Activated CD8-positive, alpha-beta memory T cell treated with anti-CD3 and anti-CD28 coated beads for 24 hours (primary cell): ENCODE results near the gene CNKSR1.

ENCODE experiments used
- DNase-seq: peaks from one replicate; pipeline ENCODE4 v3.0.0-alpha.2; 2020

CNKSR1 gene

DNA sequence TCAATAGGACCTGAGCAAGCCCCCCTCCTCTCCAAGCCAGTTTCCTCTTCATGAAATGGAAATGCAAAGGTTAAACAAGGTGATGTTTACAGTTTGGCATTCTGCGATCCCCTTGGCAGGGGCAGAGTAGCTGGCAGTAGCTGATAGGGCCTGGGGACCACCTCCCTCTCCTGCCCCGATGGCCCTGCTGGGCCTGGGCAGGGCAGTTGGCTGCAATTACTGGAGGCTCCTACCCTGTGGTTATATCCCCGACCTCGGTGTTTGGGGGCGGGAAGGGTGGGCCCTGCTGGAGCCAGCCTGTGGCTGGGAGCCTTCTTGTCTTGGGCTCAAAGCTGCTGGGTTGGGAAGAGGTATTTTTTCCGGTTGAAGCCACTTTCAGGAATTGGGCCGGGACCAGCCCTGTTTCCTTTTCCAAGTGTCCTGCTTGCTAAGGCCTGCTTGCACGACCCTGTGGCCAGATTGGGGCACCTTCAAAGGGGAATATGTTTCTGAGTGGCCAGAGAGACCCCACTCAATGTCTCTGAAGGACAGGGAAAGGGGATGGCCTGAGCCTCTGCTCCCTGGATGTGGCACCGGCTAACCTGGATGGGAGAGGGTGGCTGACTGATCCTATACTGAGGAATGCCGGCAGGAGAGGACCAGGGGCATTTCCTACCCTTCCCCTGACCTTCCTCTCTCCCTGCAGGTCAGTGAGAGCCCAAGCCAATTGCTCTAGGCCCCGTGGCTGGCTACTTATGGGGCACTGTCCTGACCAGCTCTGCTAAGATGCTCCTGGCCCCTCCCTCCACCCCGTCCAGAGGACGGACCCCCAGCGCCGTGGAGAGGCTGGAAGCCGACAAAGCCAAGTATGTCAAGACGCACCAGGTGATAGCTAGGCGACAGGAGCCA is 16.5 kb upstream of the CNKSR1 start:
- DNase-seq: no peak

DNA sequence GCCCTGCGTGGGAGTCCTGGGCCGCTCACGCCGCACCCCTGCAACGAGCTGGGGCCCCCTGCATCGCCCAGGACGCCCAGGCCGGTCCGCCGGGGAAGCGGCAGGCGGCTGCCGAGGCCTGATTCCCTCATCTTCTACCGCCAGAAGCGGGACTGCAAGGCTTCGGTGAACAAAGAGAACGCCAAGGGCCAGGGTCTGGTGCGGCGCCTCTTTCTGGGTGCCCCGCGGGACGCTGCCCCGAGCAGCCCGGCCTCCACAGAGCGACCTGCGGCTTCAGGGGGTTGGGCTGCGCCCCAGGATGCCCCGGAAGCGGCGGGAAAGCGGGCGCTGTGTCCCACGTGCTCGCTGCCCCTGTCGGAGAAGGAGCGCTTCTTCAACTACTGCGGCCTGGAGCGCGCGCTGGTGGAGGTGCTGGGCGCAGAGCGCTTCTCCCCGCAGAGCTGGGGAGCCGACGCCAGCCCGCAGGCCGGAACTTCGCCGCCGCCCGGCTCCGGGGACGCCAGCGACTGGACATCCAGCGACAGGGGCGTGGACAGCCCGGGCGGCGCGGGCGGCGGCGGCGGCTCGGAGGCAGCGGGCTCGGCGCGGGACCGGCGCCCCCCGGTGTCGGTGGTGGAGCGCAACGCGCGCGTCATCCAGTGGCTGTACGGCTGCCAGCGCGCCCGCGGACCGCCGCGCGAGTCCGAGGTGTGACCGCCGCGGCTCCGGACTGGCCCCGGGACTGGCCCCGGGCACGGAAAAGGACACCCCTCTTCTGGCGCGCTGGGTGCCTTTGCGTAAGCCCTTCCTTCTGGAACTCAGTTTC is 15.7 kb upstream of the CNKSR1 start:
- DNase-seq: peak; percentile 83

DNA sequence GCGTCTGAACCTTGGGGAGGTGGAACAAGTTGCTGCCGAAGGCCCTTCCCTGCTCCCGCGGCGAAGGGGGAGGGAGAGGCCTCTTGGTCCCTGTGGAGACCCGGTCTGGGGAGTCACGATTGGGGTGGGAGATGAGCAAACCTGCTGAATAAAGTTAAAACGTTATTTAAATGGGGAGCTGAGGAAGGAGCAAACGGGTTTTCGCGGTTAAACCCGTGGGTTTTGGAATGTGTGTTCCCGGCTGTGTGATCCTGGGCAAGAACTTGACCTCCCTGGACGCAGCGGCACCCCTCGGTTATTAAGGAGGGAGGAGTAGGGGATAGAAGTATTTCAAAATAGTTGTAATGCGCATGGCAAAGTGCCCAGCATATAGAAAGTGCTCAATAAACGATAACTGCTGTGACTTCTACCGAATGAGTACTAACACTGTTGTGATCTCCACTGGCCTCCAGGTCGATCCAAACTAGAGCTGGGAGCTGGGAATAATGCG is 15.0 kb upstream of the CNKSR1 start:
- no peak for DNase-seq

DNA sequence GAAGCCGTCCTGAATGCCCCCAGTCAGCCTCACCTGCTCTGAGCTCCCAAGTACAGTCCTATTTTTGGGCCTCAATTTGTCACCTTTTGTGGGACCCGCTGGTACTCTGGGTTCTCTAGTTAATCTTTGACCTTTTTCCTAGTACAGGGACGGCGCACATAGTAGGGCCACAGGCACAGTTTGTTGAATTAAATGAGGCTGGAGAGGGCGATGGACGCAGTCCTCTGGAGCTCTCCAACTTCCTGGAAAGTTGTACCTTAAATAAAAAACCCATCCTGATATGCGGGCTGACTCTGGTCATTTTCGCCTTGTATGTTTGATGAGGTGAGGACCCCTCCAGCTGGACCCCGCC is 13.6 kb upstream of the CNKSR1 start:
- DNase-seq: no peak

DNA sequence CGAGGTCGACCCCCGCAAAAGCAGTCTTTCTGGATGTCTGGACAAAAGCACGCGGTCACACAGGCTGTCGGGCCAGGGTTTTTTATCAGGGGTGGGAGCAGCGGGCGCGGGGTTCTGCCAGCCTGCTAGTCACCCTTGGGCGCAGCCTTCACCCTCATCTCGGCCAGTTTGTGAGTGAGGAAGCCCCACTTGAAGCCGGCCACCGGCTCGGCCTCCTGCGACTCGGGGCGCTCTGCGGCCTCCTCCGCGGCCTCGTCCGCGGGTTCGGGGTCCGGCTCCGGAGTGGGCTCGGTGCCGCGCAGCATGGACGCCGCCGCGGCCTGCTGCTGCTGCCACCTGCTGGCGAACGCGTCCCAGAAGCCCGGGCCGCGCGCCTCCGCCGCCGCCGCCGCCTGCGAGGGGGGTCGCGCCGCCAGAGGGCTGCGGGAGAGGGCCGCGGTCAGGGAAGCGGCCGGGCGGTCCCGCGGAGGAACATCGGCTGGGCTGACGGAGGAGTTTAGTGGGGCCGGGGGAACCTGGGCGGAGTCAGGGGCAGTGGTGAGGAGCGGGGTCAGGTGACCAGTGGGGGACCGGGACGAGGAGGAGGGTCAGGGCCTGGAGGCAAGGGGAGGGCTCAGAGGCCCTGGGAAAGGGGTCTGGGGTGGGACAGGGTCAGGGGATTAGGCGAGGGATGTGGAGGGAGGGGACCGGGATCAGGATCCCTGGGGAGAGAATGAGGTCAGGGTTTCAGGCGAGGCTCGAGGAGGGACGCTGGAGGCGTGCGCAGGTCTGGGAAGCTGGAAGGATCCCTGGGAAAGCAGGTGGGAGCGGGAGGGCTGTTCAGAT is 13.0 kb upstream of the CNKSR1 start:
- peak; percentile 87 for DNase-seq

DNA sequence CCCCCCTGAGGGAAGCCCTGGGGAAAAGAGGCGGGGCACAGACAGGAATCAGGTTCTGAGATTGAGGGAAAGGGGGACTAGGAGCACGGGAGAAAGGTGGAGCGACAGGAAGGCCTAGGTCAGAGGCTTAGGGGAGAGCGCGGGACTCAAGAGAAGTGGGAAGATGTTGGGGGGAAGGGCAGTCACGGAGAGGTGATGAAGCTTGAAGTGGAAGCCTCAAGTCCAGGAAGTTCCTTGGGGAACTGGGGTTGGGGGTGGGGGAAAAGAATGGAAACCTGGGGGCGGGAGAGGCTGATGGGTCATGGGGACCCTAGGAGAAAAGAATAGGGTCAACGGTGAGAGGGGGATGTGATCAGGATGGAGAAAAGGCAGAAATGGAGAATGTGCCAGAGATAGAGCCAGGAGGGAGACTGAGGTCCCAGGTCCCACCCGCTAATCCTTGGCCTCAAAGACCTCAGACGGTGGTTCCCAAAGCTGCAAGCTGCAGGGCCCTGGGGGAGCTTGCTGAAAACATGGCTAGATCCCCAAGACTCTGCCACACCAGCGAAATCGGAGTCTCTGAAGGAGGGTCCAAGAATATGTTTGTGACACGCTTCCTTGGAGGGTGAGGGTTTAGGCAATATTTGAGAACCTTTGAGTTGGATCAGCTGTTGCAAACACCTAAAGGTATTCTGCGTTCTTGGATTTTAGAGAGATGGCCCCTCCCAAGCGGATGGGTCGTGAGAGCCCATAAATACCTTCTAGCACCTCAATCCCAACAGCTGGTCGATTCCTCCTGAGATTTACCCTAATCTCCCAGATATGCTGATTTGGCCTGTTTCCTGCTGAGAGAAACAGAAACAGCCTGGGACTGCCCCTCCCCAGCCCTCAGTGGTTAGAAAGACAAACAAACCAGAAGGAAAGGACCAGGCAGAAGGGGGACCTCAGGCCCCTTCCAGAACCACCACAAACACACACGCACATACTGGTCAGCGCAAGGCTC is 12.1 kb upstream of the CNKSR1 start:
- DNase-seq: no peak

DNA sequence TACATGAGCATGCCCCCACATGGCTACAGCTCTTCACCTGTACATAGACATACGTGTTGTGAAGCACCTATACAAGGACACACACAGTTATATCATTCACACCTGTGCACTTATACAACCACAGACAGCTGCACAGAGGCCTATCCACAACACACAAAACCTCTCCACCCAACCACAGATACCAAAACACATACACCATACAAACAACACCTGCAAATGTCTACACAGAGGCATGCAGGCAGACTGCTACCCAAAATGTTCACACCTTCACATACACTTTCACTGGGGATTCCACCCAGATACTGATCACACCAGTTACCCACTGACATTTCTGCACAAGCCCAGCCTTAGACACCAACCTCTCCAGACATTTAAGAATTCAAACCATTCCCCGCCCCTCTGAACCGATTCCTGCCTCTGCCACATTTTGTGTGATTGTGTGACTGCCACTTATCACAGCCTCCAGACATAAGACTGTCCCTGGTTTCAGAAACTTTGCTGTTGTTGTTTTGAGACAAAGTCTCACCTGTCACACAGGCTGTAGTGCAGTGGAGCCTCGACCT is 10.5 kb upstream of the CNKSR1 start:
- no peak for DNase-seq

DNA sequence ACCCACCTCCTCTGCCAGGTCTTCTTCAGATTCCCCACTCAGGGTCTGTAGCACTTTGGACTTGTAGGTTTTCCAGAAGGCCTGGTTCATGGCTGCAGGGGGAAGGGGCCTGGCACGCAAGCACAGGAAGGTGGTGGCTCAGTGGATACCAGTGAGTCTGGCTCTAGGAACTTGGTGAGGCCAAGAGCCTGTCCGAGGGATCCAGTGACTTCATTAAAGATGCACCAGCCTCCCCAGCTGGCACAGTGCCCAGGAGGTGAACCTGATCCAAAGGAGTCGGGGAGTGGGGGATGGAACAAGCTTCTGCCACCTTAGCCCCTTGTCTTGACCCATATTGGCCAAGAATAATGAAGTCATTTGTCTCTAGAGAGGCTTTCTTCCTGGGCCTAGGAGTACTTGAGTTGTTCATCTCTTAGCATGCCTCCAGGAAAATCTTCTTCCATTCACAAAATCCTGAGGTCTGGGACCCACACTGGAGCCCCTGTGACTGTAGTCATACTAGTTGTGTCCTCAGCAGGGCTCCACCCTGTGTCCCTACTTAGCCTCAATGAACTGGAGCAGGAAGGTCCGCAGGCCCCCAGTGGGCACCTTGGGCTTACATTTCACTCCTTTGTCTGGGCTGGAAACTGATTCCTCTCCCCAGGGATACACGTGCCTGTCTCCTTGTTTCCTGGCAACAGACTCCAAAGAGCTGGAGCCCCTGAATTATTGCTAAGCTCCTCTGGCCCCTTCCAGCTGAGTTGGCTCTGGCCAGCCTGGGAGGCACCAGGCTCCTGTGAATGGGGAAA is 8.7 kb upstream of the CNKSR1 start, which contains the start of gene C1orf232:
Gene C1orf232 (minus strand): TSS at position 554 of the 788 bp plus-strand sequence. CDS start 464 bp downstream, at position 90.
- no peak for DNase-seq

DNA sequence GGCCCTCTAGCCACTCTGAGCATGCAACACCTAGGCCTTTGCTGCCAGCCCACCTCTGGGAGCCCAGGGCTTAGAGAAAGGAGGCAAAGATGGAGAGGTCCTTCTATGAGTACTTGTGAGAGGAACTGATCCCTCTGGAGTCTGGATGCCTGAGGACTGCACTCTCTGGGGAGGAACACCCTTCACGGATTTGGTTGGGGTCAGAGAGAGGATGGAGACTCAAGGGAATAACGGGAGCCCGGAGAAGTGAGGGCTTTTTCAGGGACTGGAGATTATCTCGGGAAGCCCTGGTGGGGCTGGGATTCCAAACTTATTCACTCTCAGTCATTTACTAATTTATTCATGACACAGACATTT is 8.1 kb upstream of the CNKSR1 start:
- DNase-seq: no peak

DNA sequence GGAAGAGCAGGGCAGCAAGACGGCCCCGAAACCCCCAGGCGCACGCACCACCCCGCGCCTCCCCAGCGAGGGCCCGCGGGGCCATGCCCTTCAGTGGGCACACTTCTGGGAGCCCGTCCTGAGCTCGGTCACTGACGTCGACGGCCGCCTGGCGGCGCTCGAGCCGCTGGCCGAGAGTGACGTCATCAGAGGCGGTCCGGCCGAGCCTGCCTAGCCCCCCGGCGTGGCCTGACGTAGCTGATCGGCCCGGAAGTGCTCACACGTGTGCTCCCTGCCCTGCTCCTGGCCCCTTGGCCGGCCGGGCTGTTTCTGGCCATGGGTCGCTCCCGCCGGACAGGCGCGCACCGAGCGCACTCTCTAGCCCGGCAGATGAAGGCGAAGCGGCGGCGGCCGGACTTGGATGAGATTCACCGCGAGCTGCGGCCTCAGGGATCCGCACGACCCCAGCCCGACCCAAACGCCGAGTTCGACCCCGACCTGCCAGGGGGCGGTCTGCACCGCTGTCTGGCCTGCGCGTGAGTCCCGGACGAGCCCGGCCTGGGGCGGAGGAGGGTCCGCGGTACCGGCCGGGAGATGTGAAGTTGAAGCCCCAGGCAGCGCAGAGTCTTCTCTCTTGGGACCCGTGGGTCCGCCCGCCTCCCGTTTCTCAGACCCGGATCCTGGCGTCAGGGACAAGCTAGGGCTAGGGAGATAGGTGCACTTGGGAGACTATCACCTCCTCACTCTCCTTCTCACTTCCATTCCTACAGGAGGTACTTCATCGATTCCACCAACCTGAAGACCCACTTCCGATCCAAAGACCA is 7.4 kb upstream of the CNKSR1 start, which contains the start of gene ZNF593:
Gene ZNF593 (plus strand): TSS at position 240 of the 803 bp plus-strand sequence. CDS start 76 bp downstream, at position 316.
- peak; percentile 95 for DNase-seq

DNA sequence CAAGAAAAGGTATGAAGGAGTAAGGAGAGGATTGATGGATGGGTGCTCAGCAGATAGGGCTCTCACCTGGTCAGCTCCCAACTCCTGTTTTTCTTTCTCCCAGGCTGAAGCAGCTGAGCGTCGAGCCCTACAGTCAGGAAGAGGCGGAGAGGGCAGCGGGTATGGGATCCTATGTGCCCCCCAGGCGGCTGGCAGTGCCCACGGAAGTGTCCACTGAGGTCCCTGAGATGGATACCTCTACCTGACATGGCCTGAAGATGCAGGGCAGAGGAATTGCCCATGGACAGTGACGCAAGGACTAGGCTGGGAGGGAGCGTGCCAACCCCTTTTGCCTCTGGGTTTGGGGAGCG is 6.8 kb upstream of the CNKSR1 start:
- DNase-seq: no peak

DNA sequence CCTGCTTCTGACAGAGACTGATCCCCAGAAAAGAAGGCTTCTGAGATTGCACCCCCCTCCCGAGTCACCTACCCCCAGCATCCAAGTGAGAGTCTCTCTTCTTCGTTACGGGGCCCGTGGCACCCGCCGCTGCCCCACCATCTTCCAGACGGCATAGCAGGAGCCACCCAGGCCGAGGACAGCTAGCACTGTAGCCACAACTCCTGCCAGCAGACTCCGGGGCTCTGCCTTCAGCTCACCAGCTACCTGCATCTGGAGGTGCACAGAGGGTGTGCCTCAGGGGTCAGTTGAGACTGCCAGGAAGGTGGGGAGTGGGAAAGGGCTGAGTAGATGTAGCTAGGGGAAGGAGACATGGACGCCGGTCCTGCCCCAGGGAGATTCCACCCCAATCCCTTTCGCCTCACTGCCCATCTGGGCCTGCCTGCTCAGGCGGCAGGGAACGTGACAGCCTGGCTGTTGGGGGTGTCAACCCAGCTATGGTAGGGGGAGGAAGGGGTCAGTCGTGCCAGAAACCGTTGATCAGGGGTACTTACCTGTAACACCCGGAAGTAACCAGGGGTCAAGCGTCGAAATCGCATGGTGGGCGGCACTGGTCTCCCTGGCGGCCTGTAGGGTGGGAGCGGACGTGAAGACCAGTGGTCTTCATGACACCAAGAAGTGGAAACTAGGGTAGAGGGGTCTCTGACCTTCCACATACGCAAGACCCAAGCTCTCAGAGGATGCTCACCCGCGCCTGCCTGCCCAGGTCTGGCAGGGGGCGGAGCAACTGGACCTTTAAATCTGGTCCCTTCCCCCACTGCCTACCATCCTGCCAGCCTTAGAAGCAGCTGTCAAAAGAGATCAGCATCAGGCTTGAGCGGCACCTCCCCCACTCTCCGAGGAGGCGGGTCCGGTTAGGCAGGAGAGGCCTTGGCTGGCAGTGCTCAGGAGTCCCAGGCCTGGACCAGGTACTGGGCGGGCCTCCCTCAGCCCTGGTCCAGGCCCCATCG is 5.9 kb upstream of the CNKSR1 start, which contains the start of gene ZNF593OS:
Gene ZNF593OS (minus strand): TSS at position 749 of the 989 bp plus-strand sequence. CDS start 171 bp downstream, at position 578.
- no peak for DNase-seq

DNA sequence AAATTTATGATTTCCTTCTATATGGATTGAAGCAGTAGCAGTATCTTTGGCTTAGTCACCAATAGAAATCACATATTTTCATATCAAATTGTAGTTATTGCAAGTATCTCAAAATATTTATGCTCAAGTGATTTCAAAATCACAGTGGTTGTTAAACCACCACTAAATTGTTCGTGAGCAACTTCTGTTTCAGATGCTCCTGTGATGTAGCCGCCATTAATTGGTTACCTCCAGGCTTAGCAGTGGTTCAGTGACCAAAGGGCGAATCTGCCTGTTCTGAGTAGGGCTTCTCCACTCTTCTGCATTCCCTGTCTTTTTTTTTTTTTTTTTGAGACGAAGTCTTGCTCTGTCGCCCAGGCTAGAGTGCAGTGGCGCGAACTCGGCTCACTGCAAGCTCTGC is 1.9 kb upstream of the CNKSR1 start:
- DNase-seq: no peak

DNA sequence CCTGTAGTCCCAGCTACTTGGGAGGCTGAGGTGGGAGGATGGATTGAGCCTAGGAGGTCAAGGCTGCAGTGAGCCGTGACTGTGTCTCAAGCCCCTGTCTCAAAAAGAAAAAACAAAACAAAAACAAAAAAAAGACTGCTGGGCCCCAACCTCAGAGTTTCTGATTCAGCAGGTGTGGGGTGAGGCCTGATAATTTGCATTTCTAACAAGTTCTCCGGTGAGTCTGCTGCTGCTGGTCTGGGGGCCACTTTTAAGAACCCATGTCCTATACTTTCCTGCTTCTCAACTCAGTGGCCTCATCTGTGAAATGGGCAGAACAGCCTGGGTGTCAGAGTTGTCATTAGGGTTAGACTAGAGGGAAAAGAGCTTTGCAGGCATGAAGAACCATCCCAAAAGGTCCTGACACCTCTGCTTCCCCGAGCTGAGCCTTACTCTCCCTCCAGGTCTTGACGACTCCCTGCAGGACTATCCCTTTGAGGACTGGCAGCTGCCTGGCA is 2.8 kb downstream of the CNKSR1 start:
- no peak for DNase-seq

DNA sequence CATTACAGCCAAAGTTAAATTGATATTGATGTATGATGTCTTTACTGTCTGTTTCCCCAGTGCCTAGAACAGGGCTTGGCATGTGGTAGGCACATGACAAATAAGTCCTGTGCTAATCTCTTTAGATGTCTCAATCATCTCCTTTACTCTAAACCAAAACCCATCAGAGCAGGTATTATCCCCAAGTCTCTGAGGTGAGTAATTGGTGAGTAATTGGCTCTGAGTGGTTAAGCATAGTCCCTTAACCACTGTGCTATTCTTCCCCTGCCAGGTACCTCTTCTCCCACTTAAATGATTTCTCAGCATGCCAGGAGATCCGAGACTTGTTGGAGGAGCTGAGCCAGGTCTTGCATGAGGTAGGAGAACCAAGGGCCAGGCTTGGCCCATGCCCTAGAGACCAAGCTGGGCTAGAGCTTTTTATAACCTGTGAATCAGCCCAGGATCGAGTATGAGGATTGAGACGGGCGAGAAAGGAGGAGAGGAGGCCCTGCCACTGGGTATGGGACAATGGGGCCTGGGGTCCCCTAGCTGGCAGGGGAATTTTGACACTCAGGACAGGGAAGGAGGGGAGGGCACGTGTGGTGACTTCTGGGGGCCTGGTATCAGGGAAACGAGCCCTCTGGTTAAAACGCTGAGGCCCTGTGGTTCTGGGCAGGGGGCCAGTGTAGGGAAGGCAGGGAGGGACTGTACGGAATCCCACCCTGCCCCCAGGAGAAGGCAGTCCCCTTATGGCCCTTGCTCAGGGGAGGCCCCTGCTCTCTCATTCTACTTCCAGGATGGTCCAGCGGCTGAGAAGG is 4.5 kb downstream of the CNKSR1 start:
- DNase-seq: no peak

DNA sequence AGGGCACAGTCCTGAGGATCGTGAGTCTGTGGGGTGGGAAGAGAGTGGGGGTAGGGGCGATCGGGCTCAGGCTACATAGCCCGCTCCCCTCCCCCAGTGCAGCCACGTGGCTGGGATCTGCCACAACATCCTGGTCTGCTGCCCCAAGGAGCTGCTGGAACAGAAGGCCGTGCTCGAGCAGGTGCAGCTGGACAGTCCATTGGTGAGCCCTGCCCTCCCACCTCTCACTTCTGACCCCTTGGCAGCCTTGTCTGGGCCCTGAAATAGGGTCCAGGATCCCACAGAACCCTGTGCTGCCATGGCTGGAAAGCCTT is 5.0 kb downstream of the CNKSR1 start:
- no peak for DNase-seq

DNA sequence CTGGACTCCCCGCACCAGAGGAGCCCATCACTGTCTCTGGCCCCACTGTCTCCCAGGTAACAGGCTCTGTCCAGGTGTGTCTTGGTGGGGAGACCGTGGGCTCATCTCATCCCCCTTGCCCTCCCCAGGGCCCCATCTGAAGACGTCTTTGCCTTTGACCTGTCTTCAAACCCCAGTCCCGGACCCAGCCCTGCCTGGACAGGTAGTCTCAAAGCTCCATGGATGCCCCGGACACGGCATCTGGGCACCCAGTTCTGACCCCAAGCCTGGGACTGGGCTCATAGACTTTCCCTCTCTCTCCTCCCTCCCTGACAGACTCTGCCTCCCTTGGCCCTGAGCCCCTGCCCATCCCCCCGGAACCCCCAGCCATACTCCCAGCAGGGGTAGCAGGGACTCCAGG is 6.8 kb downstream of the CNKSR1 start:
- no peak for DNase-seq
